MM.1S (cell line): ENCODE data around the gene MID1.

Experiments used
- DNase-seq: peaks from one replicate; pipeline ENCODE4 v3.0.0-alpha.2; 2015
- H2AFZ ChIP-seq: fragments of 300-600 bp; sonication (generic); 2 replicates; pipeline ENCODE4 v1.6.0; 2016; ENCODE audit warnings: antibody characterized with exemption, low read length
- H3F3A ChIP-seq: fragments of 300-600 bp; sonication (generic); 2 replicates; pipeline ENCODE4 v1.6.1; 2016; ENCODE audit warnings: mild to moderate bottlenecking, antibody characterized with exemption, low read length, moderate library complexity, mixed read lengths; ENCODE audit not compliant: insufficient read depth
- H3K27ac ChIP-seq: fragments of 300-600 bp; sonication (generic); 2 replicates; pipeline ENCODE4 v1.5.1; 2016; ENCODE audit warnings: mild to moderate bottlenecking, low read length
- H3K27me3 ChIP-seq: fragments of 300-600 bp; sonication (generic); replicated peaks from 2 replicates; pipeline ENCODE4 v1.6.0; 2016; ENCODE audit warnings: low read length; ENCODE audit not compliant: insufficient read depth
- H3K36me3 ChIP-seq: fragments of 300-600 bp; sonication (generic); replicated peaks from 2 replicates; pipeline ENCODE4 v1.6.1; 2016; ENCODE audit warnings: mild to moderate bottlenecking, low read length, mixed read lengths; ENCODE audit not compliant: insufficient read depth
- H3K4me1 ChIP-seq: fragments of 300-600 bp; sonication (generic); 2 replicates; pipeline ENCODE4 v1.6.1; 2016; ENCODE audit warnings: low read length, mixed read lengths
- H3K4me2 ChIP-seq: fragments of 300-600 bp; sonication (generic); 2 replicates; pipeline ENCODE4 v1.6.0; 2016; ENCODE audit warnings: low read depth, low read length
- H3K4me3 ChIP-seq: fragments of 300-600 bp; sonication (generic); 2 replicates; pipeline ENCODE4 v1.5.1; 2016; ENCODE audit warnings: low read length, mixed read lengths
- H3K79me2 ChIP-seq: fragments of 300-600 bp; sonication (generic); 2 replicates; pipeline ENCODE4 v1.6.1; 2016; ENCODE audit warnings: mixed run types, low read length, mixed read lengths
- H3K9ac ChIP-seq: fragments of 300-600 bp; sonication (generic); 2 replicates; pipeline ENCODE4 v1.6.1; 2016; ENCODE audit warnings: low read length, mixed read lengths
- H3K9me2 ChIP-seq: fragments of 300-600 bp; sonication (generic); replicated peaks from 2 replicates; pipeline ENCODE4 v1.6.1; 2016; ENCODE audit warnings: mild to moderate bottlenecking, low read length, mixed read lengths; ENCODE audit not compliant: insufficient read depth
- H3K9me3 ChIP-seq: fragments of 300-600 bp; sonication (generic); replicated peaks from 2 replicates; pipeline ENCODE4 v1.6.1; 2016; ENCODE audit warnings: mild to moderate bottlenecking, low read length, mixed read lengths; ENCODE audit not compliant: insufficient read depth
- H4K20me1 ChIP-seq: fragments of 300-600 bp; sonication (generic); 2 replicates; pipeline ENCODE4 v1.6.1; 2016; ENCODE audit warnings: mild to moderate bottlenecking, low read length, moderate library complexity, mixed read lengths; ENCODE audit not compliant: insufficient read depth
- CTCF ChIP-seq: fragments of 300-600 bp; sonication (generic); IDR thresholded peaks from 2 replicates; pipeline ENCODE4 v1.5.1; 2016; ENCODE audit warnings: antibody characterized with exemption, low read length, mixed read lengths
- EZH2 ChIP-seq: fragments of 300-600 bp; sonication (generic); optimal IDR thresholded peaks from 2 replicates; pipeline ENCODE3; 2017; ENCODE audit warnings: low read depth, mild to moderate bottlenecking, antibody characterized with exemption, low read length, mixed read lengths
- EZH2phosphoT487 ChIP-seq: fragments of 300-600 bp; sonication (generic); IDR thresholded peaks from 2 replicates; pipeline ENCODE4 v1.6.1; 2018; ENCODE audit warnings: antibody characterized with exemption, low read length

MID1 gene

GRCh38 chrX:10611441-10612090 lies 8.8 kb downstream of the MID1 start:
- Histone ChIP-seq H3K4me1 (no peaks in the 10 kb centered on the region), H3K9me3 (no peaks in the 10 kb centered on the region), H3F3A (no peaks in the 10 kb centered on the region), H3K4me2 (no peak overlapping the region), H3K79me2 (peaks cover 16% of the 10 kb centered on the region), H3K9ac (no peak overlapping the region), H3K27me3 (no peaks in the 10 kb centered on the region), H4K20me1 (no peaks in the 10 kb centered on the region), H3K9me2 (no peaks in the 10 kb centered on the region), H3K36me3 (no peaks in the 10 kb centered on the region), H3K27ac (no peak overlapping the region), H3K4me3 (no peak overlapping the region), H2AFZ (no peak overlapping the region)
- no peak for TF ChIP-seq EZH2
- TF ChIP-seq CTCF, result no peak
- no peak for TF ChIP-seq EZH2phosphoT487
- no peak for DNase-seq

- TF ChIP-seq EZH2phosphoT487 (no peak), CTCF (no peak), EZH2 (no peak)
- Histone ChIP-seq H3K27me3 (no peaks in the 10 kb centered on the region), H3F3A (no peaks in the 10 kb centered on the region), H3K9ac (no peak overlapping the region), H3K4me2 (no peak overlapping the region), H3K27ac (no peak overlapping the region), H3K9me2 (no peaks in the 10 kb centered on the region), H3K4me3 (no peak overlapping the region), H4K20me1 (no peaks in the 10 kb centered on the region), H3K79me2 (no peaks in the 10 kb centered on the region), H2AFZ (no peak overlapping the region), H3K9me3 (no peaks in the 10 kb centered on the region), H3K36me3 (no peaks in the 10 kb centered on the region), H3K4me1 (peaks cover 4% of the 10 kb centered on the region; the same call in 1 of the 2 replicates)
- DNase-seq, result no peak
These were observed 12.3 kb downstream of the MID1 start for GRCh38 chrX:10608099-10608498.

- no peaks in the 10 kb centered on the region for H3K27me3 ChIP-seq
- DNase-seq, result no peak
- no peaks in the 10 kb centered on the region for H4K20me1 ChIP-seq
- peaks cover 6% of the 10 kb centered on the region; the same call in 1 of the 2 replicates for H3K4me1 ChIP-seq
- TF ChIP-seq CTCF (no peak), EZH2phosphoT487 (no peak), EZH2 (no peak)
- H3K79me2 ChIP-seq, result no peaks in the 10 kb centered on the region
- H3K27ac ChIP-seq, result no peak overlapping the region
- no peaks in the 10 kb centered on the region for H3K9me2 ChIP-seq
- H2AFZ ChIP-seq, result no peak overlapping the region
- H3K9ac ChIP-seq, result no peak overlapping the region
- H3K9me3 ChIP-seq, result no peaks in the 10 kb centered on the region
- no peaks in the 10 kb centered on the region for H3F3A ChIP-seq
- no peak overlapping the region for H3K4me3 ChIP-seq
- H3K4me2 ChIP-seq, result no peak overlapping the region
- H3K36me3 ChIP-seq, result no peaks in the 10 kb centered on the region
These were observed 13.2 kb downstream of the MID1 start for GRCh38 chrX:10607233-10607632.
